GM12874 (cell line): ENCODE data around the gene CHD6.

Source experiments
- CTCF ChIP-seq: IDR thresholded peaks from 2 replicates; pipeline ENCODE4 v1.5.1; 2011; ENCODE audit warnings: low read depth, mild to moderate bottlenecking, control low read depth, low read length, moderate library complexity; ENCODE audit not compliant: insufficient read depth

CHD6 gene

GRCh38 chr20:41499961-41500725 lies 118.0 kb downstream of the CHD6 start:
- TF ChIP-seq CTCF: no peak

GRCh38 chr20:41499064-41499463 lies 119.1 kb downstream of the CHD6 start:
- no peak for TF ChIP-seq CTCF

GRCh38 chr20:41497186-41497895 lies 120.8 kb downstream of the CHD6 start:
- TF ChIP-seq CTCF: no peak

GRCh38 chr20:41494451-41494850 lies 123.7 kb downstream of the CHD6 start:
- TF ChIP-seq CTCF: no peak

GRCh38 chr20:41483553-41483930 lies 134.6 kb downstream of the CHD6 start:
- no peak for TF ChIP-seq CTCF

- TF ChIP-seq CTCF: no peak
Observed at GRCh38 chr20:41482647-41483552, 135.3 kb downstream of the CHD6 start.
